GM21367 (cell line): ENCODE measurements around the gene ZNF627.
"Not testable (repeated sequence)": the region's sequence is repeated elsewhere in the genome, so short reads cannot be mapped to it uniquely, and the experiment has no call there.

Experiments used
- ATAC-seq: cut with Tn5 transposase; IDR thresholded peaks from one replicate; pipeline ENCODE4 v1.9.1; 2021; ENCODE audit not compliant: unreplicated experiment

The ZNF627 gene

GRCh38 chr19:11622401-11622800 lies 25.1 kb downstream of the ZNF627 start:
- ATAC-seq: not testable (repeated sequence)

GRCh38 chr19:11624069-11624463 lies 26.8 kb downstream of the ZNF627 start:
- ATAC-seq: no peak

- no peak for ATAC-seq
Measured at GRCh38 chr19:11626252-11626651, 29.0 kb downstream of the ZNF627 start.

GRCh38 chr19:11633223-11633622 lies 35.9 kb downstream of the ZNF627 start:
- no peak for ATAC-seq

GRCh38 chr19:11634018-11634662 lies 36.9 kb downstream of the ZNF627 start:
- not testable (repeated sequence) for ATAC-seq

- no peak for ATAC-seq
Measured at GRCh38 chr19:11639245-11639601, 41.9 kb downstream of the ZNF627 start.

- peak; percentile 73 for ATAC-seq
Measured at GRCh38 chr19:11639602-11640471, 42.6 kb downstream of the ZNF627 start.

GRCh38 chr19:11641244-11641643 lies 44.0 kb downstream of the ZNF627 start:
- no peak for ATAC-seq

GRCh38 chr19:11642902-11643301 lies 45.6 kb downstream of the ZNF627 start:
- no peak for ATAC-seq

GRCh38 chr19:11649941-11650340 lies 52.7 kb downstream of the ZNF627 start:
- ATAC-seq: no peak

GRCh38 chr19:11651062-11651461 lies 53.8 kb downstream of the ZNF627 start:
- no peak for ATAC-seq

- ATAC-seq: no peak
Measured at GRCh38 chr19:11652056-11652455, 54.8 kb downstream of the ZNF627 start.

- no peak for ATAC-seq
Measured at GRCh38 chr19:11652492-11652891, 55.2 kb downstream of the ZNF627 start.

- no peak for ATAC-seq
Measured at GRCh38 chr19:11656535-11656934, 59.3 kb downstream of the ZNF627 start.

- ATAC-seq: no peak
Measured at GRCh38 chr19:11657307-11657706, 60.0 kb downstream of the ZNF627 start.

- no peak for ATAC-seq
Measured at GRCh38 chr19:11658970-11659369, 61.7 kb downstream of the ZNF627 start.

- no peak for ATAC-seq
Measured at GRCh38 chr19:11659612-11660011, 62.3 kb downstream of the ZNF627 start.

GRCh38 chr19:11662278-11662677 lies 65.0 kb downstream of the ZNF627 start:
- ATAC-seq: no peak

- ATAC-seq: no peak
Measured at GRCh38 chr19:11663181-11663591, 65.9 kb downstream of the ZNF627 start.
